Skin of body (tissue), 2 donors: ENCODE measurements around the gene PRRG4. TPM values are rescaled to one million over a fixed set of nuclear protein-coding genes. Genes with fewer than 3 reads are reported as not detected.
"Not testable (repeated sequence)": the region's sequence is repeated elsewhere in the genome, so short reads cannot be mapped to it uniquely, and the experiment has no call there.

Source experiments
- DNase-seq: peaks from one replicate; lab custom pipeline; 2025; lab: John Stamatoyannopoulos, UW
- total RNA-seq: library from RNA; depleted of rRNA; stranded (reverse); fragments of >200 nt; gene quantifications from one replicate; pipeline ENCODE4 v1.2.3, GENCODE V29; 2014

PRRG4 gene
- 11.2 TPM for total RNA-seq

- DNase-seq: no peak
Measured at GRCh38 chr11:32829680-32830412, at the start of gene PRRG4. Gene PRRG4 (plus strand): TSS chr11:32829927. CDS start chr11:32830530, 603 bp downstream.

GRCh38 chr11:32780839-32781238, 48.9 kb upstream of the PRRG4 start:
- DNase-seq: not testable (repeated sequence)

DNA sequence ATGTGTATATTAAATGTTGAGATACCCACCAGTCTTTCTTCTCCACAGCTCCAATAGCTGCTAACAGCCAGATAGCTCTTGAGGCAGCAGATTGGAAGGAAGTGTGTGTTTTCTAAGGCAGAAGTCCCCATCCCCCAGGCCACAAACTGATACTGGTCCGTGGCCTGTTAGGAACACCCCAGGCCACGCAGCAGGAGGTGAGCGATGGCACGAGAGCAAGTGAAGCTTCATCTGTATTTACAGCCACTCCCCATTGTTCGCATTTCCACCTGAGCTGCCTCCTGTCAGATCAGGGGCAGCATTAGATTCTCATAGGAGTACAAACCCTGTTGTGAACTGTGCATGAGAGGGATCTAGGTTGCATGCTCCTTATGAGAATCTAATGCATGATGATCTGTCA, 48.0 kb upstream of the PRRG4 start:
- DNase-seq: no peak

- no peak for DNase-seq
Measured at GRCh38 chr11:32785262-32785661, 44.5 kb upstream of the PRRG4 start.

- no peak for DNase-seq
Measured at GRCh38 chr11:32786811-32787210, 42.9 kb upstream of the PRRG4 start.

DNA sequence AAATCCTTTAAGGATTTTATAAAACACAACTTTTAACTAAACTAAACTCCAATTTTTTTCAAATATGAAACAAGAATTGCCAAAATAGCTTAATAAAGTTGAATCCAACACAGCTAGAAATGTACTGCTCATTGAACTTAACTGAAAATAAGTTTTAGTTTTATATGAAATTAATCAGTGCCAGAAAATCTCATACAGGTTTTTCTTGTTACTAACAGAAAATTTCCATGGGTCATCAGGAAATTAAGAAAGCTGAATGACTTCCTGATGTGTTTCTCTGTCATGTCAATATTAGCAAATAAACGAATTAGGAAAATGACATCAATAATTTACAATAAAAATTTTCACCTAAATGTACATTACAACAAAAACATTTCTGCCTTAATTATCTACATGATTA, 38.8 kb upstream of the PRRG4 start:
- no peak for DNase-seq

GRCh38 chr11:32792111-32792947, 37.4 kb upstream of the PRRG4 start:
- DNase-seq: no peak

DNA sequence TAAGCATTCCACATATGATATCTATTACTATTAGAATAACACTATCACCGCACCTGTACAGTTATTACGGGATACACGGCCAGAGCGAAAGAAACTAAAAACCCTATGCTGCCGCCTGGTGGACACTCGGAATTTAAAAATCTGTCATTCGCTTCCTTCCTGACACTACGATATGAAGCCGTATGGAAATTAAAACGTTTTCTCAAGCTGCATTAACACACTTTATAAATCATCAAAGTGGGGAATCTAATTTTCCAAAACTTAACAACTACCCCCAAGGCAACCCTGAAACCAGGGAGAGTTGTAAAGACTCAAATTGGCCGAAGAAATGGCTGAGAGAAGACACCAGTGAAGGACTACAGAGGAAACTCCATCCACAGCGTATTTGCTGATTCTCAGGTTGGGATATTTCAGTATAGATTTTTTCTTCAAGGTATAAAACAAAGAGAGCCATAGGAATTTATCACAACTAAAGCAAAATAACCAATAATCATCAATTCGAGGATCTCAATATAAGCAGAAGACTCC, 36.7 kb upstream of the PRRG4 start:
- no peak for DNase-seq

DNA sequence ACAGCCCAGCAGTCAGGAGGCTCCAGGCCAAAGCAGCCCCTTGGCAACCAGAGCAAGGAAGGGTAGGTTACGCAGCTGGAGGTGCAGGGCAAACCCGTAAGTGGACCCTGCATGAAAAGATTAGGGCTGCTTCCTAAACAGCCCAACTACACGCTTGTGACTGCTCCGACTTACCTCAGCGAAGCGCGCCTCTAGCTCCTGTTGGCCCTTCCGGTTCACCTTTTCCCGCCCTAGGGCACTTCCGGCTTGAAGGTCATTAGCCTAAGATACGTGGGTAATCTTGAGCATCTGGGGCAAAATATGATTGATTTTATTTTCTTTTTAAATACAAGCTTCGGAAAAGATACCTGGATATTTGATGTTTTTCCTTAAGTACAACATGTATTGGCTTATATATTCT, 35.3 kb upstream of the PRRG4 start, which contains the start of gene CCDC73:
Gene CCDC73, minus strand, starts transcription at position 224 of the 400 bp plus-strand sequence. CDS start 34,419 bp downstream, outside the sequence.
- DNase-seq: no peak

- DNase-seq: no peak
Measured at GRCh38 chr11:32796425-32796824, 33.3 kb upstream of the PRRG4 start.

GRCh38 chr11:32809313-32809712, 20.4 kb upstream of the PRRG4 start:
- DNase-seq: peak; percentile 16

DNA sequence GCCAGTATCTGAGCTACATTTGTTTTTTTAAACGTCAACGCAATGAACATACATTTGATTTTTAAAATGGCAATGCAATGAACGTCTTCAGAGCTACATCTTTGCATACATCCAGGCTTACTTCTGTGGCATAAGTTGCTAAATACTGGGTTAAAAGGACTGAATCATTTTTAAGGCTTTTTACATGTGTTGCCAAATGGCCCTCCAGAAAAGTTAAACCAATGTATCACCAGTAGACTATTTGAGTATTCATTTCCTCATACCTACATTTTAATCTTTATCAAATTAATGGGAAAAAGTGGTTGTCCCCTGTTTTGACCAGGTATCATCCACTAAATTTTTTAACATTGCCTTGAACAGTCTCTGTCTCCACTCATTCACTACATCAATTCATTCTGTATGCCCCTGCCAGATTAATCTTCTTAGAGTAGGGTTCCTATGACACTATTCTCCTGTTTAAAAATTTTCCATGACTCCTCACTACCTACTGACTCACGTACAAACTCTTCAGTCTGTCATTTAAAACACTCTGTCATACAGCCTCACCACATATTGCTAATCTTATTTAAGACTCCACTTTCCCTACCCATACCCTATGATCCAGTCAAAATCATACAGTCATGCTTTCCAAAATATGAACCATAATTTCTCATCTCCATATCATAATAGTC, 12.4 kb upstream of the PRRG4 start:
- no peak for DNase-seq

DNA sequence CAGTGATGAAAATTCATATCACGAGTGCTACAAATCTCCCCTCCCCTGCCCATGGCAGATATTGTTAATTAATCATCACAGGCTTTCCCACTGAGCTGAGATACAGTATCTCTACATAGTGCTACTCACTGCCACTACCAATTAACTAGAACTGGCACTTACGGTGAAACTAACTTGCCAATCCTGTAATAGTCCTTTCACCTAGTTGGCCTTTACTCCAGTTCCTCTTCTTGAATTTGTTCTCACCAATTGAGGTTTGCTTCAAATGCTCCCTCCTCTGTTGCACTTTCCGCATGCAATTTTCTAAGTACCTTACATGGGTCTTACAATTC, 11.9 kb upstream of the PRRG4 start:
- no peak for DNase-seq

- no peak for DNase-seq
Measured at GRCh38 chr11:32819187-32819586, 10.5 kb upstream of the PRRG4 start.

DNA sequence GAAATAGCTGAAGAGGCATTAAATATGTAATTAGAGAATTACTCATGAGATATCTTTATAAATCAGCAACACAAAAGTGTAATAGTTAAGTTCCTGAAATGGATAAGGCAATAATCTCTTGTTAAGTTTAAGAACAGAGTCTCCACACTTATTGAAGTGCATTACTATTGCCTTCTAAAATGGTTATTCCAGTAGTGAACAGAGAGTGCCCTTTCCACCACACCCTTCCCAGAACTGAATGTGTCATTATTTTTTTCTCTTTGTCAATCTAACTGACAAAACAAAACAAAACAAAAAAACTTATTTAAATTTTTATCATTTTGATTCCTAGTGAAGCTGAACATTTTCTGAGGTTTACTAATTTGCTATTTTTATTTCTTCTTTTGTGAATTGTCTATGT, 9.2 kb upstream of the PRRG4 start:
- no peak for DNase-seq

DNA sequence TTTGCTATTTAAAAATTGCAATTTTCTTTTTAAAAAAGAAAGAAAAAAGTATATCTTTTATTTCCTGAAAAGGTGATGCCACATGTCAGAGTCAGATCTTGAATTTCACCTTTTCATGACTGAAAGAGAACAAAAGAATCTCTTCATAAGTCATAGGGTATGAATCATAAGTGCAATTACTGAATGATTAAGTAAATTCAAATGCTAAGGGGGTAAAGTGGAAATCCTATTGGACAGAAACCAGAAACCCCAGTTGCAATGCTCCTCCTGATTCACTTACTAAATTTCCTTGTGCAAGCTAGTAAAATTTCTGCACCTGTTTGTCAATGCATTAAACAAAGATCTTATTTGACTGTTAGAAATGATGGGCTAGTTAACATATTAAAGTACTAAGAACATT, 8.2 kb upstream of the PRRG4 start:
- no peak for DNase-seq

DNA sequence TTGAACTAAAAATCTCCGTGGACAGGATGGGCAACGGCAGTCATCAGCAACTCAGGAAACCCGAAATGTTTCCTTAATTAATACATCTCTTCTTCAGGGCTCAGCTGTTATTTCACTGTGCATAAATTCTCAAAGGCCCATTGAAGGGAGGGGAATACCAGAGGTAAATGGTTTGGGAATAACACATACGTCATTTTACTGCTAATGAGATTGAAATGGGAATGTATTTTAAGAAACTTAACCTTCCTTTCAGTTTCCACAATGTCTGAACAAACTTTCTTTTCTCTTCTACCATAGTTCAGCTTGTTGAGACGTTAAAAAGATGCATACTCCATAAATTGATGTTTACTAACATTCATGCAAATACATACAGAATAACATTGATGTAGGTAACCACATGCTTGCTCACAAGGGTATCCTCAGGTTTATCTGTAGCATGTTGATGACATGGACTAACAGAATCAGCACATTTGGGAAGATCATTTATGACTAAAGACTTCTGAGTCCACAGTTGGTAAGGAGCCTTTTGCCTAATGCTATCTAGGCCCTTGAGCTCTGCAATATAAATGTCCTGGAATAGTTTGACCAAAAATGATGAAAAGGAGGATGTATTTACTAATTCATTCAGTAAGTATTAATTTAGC, 7.7 kb upstream of the PRRG4 start:
- no peak for DNase-seq

- not testable (repeated sequence) for DNase-seq
Measured at GRCh38 chr11:32823617-32824016, 6.1 kb upstream of the PRRG4 start.

- DNase-seq: no peak
Measured at GRCh38 chr11:32826113-32826512, 3.6 kb upstream of the PRRG4 start.

- no peak for DNase-seq
Measured at GRCh38 chr11:32827276-32827675, 2.5 kb upstream of the PRRG4 start.

DNA sequence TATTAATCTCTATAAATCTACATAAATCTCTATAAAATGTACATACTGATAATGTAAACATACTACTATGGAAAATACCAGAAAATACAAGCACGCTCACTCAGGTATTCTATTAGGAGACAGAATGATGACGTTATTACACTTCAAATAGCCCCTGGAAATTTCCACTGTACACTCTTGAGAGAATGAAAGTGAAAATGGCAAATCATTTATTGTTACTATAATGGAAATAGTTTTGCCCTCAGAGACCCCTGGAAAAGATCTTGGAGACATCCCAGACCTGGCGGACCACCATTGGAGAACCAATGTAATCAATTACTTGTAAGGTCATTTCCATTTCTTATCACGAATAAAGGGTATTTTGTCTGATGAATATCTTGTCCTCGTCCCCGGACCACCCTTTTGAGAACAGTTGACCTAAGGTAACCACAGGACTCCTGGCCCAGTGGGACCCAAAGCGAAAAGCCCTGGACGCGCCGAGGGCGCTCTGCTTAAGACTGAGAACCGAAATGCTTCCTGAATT, 509 bp upstream of the PRRG4 start:
- DNase-seq: no peak
